ENCODE results near the gene ENG.

Gene ENG

GRCh38 chr9:127785933-127786772, 68.3 kb downstream of the ENG start, which contains the start of gene CDK9:
CDK9 (plus strand) TSS chr9:127786034; CDS start chr9:127786149, 115 bp downstream.
- Histone ChIP-seq H2AFZ (ENCODE audit: low read depth, low read length) (no peak within 1 kb of the TSS; the same call in 1 of the 2 replicates), H3K4me2 (ENCODE audit: low read length) (peak within 1 kb of the TSS; percentile 71), H3K27ac (ENCODE audit: low read length) (peak within 1 kb of the TSS; percentile 77), H3K79me2 (ENCODE audit: low read length) (peaks cover 46% of the 10 kb centered on the region), H3K4me3 (ENCODE audit: low read length) (peak within 1 kb of the TSS; percentile 88), H3K27me3 (ENCODE audit: low read depth, low read length) (no peaks in the 10 kb centered on the region), H3K9me3 (ENCODE audit: insufficient read depth, low read length) (no peaks in the 10 kb centered on the region), H4K20me1 (ENCODE audit: insufficient read depth, low read length) (peaks cover 29% of the 10 kb centered on the region), H3K9ac (ENCODE audit: low read length) (peak within 1 kb of the TSS; percentile 91), H3K4me1 (ENCODE audit: low read length) (peaks cover 40% of the 10 kb centered on the region), H3K36me3 (replicated peaks; ENCODE audit: low read depth, low read length) (peaks cover 35% of the 10 kb centered on the region)
- TF ChIP-seq CTCF (IDR thresholded peaks at IDR 0.05; ENCODE audit: low read depth, low read length) (no peak), EZH2phosphoT487 (IDR thresholded peaks at IDR 0.05; ENCODE audit: low read depth) (no peak)

GRCh38 chr9:127785023-127785932, 69.2 kb downstream of the ENG start:
- Histone ChIP-seq H3K9ac (ENCODE audit: low read length) (peak overlapping the region; percentile 91), H3K27ac (ENCODE audit: low read length) (peak overlapping the region; percentile 77), H2AFZ (ENCODE audit: low read depth, low read length) (no peak overlapping the region; the same call in 1 of the 2 replicates), H3K79me2 (ENCODE audit: low read length) (peaks cover 44% of the 10 kb centered on the region), H3K4me3 (ENCODE audit: low read length) (peak overlapping the region; percentile 88), H3K9me3 (ENCODE audit: insufficient read depth, low read length) (no peaks in the 10 kb centered on the region), H3K36me3 (replicated peaks; ENCODE audit: low read depth, low read length) (peaks cover 33% of the 10 kb centered on the region), H3K4me1 (ENCODE audit: low read length) (peaks cover 42% of the 10 kb centered on the region), H3K27me3 (ENCODE audit: low read depth, low read length) (no peaks in the 10 kb centered on the region), H3K4me2 (ENCODE audit: low read length) (peak overlapping the region; percentile 71), H4K20me1 (ENCODE audit: insufficient read depth, low read length) (peaks cover 28% of the 10 kb centered on the region)
- TF ChIP-seq EZH2phosphoT487 (IDR thresholded peaks at IDR 0.05; ENCODE audit: low read depth) (no peak), CTCF (IDR thresholded peaks at IDR 0.05; ENCODE audit: low read depth, low read length) (peak; percentile 84)

- H3K4me2 ChIP-seq (ENCODE audit: low read length), result peak overlapping the region; percentile 34
- TF ChIP-seq CTCF (IDR thresholded peaks at IDR 0.05; ENCODE audit: low read depth, low read length) (no peak), EZH2phosphoT487 (IDR thresholded peaks at IDR 0.05; ENCODE audit: low read depth) (no peak)
These were observed 71.1 kb downstream of the ENG start for GRCh38 chr9:127783111-127784008.

More at GRCh38 chr9:127783111-127784008, 71.1 kb downstream of the ENG start:
- H3K9ac ChIP-seq (ENCODE audit: low read length), result 0 out of 2 replicates have a peak overlapping the region, but pooled peaks have one; percentile 1
- no peaks in the 10 kb centered on the region for H3K27me3 ChIP-seq (ENCODE audit: low read depth, low read length)
- peaks cover 56% of the 10 kb centered on the region for H3K4me1 ChIP-seq (ENCODE audit: low read length)
- H3K79me2 ChIP-seq (ENCODE audit: low read length), result peaks cover 26% of the 10 kb centered on the region
- H3K4me3 ChIP-seq (ENCODE audit: low read length), result peak overlapping the region; percentile 3; the same call in 1 of the 2 replicates
- peaks cover 17% of the 10 kb centered on the region for H4K20me1 ChIP-seq (ENCODE audit: insufficient read depth, low read length)
- no peaks in the 10 kb centered on the region for H3K9me3 ChIP-seq (ENCODE audit: insufficient read depth, low read length)
- H3K27ac ChIP-seq (ENCODE audit: low read length), result no peak overlapping the region
- 0 out of 2 replicates have a peak overlapping the region, but pooled peaks have one; percentile 1 for H2AFZ ChIP-seq (ENCODE audit: low read depth, low read length)
- H3K36me3 ChIP-seq (replicated peaks; ENCODE audit: low read depth, low read length), result peaks cover 14% of the 10 kb centered on the region
